RCC 7860 (cell line): ENCODE measurements around the gene TOMM70.
"Not testable (repeated sequence)": the region's sequence is repeated elsewhere in the genome, so short reads cannot be mapped to it uniquely, and the experiment has no call there.

Source experiments
- DNase-seq: peaks from one replicate; pipeline ENCODE4 v3.0.0-alpha.2; 2015; ENCODE audit warnings: low spot score
- FAIRE-seq: peaks from 2 replicates; lab custom pipeline; 2012; peaks lifted over from hg19 to GRCh38; lab: Jason Lieb, UNC

Gene TOMM70

DNA sequence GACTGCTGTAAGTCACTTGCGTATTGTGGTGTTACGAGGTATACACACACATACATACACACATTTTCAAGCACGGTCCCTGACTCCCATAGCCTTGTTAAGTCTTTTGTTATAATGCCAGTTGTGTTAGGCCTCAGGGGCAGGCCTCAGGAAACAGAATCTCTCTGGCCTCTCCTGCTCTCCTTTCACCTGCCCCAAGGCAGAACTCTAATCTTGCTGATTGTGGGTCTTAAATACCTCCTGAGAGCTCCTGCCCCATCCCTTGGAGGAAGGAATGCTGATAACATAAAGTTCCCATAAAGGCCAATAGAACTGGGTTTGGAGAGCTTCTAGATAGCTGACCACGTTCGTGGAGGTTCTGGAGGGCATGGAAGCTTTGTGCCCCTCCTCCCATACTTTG lies 70.2 kb downstream of the TOMM70 start:
- no peak for DNase-seq
- FAIRE-seq = no peak

DNA sequence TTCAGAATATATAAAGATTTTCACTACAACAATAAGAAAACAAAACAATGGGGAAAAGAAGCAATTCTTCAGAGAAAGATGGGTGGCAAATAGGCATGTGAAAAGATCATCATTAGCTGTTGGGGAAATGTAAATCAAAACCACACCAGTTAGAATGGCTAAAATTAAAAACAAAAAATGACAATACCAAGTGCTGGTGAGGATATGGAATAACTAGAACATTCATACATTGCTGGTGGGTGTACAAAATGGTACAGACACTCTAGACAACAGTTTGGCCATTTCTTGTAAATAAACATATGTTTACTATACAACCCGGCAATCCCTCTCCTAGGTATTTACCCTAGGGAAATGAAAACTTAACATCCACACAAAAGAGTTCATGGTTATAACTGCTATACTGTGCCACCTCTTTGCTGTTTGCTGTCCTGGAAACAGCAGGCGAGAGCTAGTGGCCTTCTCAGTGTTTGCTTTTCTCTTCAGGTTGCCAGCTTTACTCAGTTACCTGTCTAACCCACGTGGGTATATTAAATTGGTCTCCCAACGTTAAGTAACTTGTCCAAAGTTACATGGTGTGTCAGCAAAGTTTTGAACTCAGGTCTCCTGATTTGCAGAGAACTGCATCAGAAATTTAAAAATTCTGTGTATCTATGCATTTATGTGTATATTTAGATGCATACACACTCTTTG lies 70.9 kb downstream of the TOMM70 start:
- DNase-seq (no peak), FAIRE-seq (no peak)

DNA sequence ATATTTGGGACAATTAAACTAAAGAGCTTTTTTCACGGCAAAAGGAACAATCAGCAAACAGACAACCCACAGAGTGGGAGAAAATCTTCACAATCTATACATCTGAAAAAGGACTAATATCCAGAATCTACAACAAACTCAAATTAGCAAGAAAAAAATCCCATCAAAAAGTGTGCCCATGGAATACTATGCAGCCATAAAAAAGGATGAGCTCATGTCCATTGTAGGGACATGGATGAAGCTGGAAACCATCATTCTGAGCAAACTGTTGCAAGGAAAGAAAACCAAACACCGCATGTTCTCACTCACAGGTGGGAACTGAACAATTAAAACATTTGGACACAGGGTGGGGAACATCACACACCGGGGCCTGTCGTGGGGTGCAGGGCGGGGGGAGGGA lies 73.5 kb downstream of the TOMM70 start:
- not testable (repeated sequence) for FAIRE-seq

DNA sequence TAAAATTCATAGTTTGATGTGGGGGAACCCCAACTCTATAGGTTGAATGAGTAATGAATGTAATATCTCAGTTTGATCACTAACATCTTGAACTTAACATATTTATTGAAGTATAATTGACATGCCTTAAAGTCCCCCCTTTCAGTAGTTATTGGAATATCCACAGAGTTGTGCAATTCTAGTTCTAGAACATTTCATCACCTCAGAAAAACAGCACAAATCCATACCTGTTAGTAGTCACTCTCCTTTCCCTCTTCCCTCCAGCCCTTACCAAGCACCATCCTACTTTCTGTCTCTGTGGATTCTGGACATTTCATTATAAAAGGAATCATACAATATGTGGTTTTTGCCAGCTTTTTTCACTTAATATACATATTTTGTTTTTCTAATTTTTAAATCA lies 75.1 kb downstream of the TOMM70 start:
- DNase-seq = no peak
- FAIRE-seq = no peak

More for the DNA sequence above, 73.5 kb downstream of the TOMM70 start:
- not testable (repeated sequence) for DNase-seq

DNA sequence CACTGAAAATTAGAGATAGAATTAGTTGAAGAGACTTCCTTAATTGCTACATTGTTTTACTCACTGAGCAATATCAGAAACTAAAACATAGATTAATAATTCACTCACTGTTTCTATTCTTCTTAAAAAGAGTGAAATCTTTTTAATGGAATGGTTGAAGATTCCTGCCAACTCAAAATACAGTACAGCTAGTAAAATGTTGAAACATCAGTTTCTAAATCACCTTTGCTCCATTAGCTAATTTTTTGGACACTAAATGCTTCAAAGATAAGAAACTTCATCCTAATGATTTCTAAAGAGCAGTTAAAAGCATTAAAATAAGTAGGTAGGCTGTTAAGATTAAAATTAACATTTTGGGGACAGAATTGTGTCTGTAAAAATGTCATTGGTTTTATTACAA lies 76.8 kb downstream of the TOMM70 start:
- DNase-seq (no peak), FAIRE-seq (no peak)

DNA sequence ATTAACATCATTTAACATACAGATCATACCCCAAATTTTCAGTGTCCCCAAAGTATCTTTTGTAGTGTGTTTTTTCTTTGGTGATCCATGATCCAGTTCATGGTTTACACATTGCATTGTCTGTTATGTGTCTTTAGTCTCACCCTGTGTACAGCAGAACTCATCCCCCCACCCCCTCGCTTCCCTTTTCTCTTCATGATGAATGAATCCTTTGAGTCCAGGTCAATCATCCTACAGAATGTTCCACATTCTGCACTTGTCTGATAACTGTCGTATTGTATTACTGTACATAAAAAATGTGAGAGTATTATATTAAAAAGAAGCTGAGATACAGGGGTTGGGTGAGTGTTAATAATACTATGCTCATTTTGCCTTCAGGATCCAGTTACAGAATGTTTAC lies 80.9 kb downstream of the TOMM70 start:
- DNase-seq = no peak
- no peak for FAIRE-seq

DNA sequence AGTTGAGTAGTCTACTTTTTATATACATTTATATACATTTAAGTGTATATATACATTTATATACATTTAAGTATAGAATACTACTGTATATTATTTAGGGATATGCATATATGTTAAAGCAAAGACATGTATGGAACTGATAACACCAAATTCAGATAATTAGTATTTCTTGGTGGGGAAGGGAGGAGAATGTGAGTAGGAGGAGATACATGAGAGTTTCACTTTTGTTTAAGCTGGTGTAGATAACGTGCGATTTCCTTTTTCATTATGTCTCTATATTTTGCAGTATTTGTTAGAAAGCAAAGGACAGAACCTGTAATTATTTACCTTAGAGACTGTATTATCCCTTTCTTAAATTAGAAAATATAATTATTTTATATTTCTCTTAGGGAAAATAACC lies 83.0 kb downstream of the TOMM70 start:
- FAIRE-seq = no peak
- DNase-seq = no peak

DNA sequence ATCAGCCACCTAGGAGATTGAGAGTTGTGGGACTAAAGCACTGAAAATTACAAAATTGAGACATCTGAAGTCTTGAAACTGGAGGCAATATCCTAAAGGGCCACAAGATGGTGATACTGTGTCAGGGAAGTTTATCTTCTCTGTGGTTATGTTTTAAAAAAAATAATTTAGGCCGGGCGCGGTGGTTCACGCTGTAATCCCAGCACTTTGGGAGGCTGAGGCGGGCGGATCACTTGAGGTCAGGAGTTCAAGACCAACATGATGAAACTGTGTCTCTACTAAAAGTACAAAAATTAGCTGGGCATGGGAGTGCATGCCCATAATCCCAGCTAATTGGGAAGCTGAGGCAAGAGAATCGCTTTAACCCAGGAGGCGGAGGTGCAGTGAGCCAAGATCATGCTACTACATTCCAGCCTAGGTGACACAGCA lies 84.2 kb downstream of the TOMM70 start:
- peak; percentile 23 for FAIRE-seq
- peak; percentile 33 for DNase-seq
